Measurements from ENCODE around the gene FIGNL1. TPM values are rescaled to one million over a fixed set of nuclear protein-coding genes. Genes with fewer than 3 reads are reported as not detected.
A peak's percentile ranks its signal among the peaks of the same experiment; 100 is the strongest.

FIGNL1 gene
- total and polyA plus RNA-seq, 11 donors: 1.9 to 5.8 (median 3.8) TPM

DNA sequence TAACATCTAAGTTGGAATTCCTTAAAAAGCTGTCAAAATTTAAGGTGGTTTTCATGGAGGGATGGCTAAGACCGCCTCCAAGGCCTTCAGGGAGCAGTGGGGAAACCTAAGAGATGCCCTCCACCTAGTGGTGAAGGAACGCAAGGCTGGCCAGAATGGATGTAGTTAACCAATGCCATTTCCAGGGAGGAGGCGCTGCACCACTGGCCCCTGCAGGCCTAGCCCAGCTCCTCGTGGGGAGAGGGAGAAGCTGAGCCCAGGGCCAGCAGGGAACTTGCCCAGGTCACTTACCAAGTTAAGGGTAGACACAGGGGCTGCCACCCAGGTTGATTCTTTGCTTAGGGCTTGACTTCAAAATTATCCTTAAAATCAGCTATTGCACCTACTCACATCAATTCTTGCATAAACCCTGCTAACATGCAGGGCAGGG lies 32.0 kb downstream of the FIGNL1 start:
- intact Hi-C loops (cut with DNase I): loop anchor here (2.0 to 10.0 kb wide), 10 partner anchors 211 to 326 kb away; partner anchors contain the start of gene ZPBP (in 3 of the 10)
- Histone ChIP-seq H3K9me3 (no peaks in the 10 kb centered on the region), H3K4me3 (no peak overlapping the region), H3K27me3 (no peaks in the 10 kb centered on the region), H3K4me1 (peaks cover 0 to 32% (median 0%) of the 10 kb centered on the region in 12 donors), H3K27ac (no peak overlapping the region), H3K36me3 (no peaks in the 10 kb centered on the region)
- 11 to 21% (median 11%) methylated on average over 4 of the region's 4 CpGs for WGBS, 4 donors
- TF ChIP-seq POLR2A (IDR thresholded peaks at IDR 0.05) (no peak), CTCF (IDR thresholded peaks at IDR 0.05) (peak; percentile 51 to 86 (median 67))
- peak; percentile 49 to 94 (median 88) for ATAC-seq
- DNase-seq: peak; percentile 59 to 72 (median 64)

- Histone ChIP-seq H3K4me3 (no peak overlapping the region), H3K36me3 (no peaks in the 10 kb centered on the region), H3K9me3 (no peaks in the 10 kb centered on the region), H3K27me3 (no peaks in the 10 kb centered on the region), H3K27ac (peak overlapping the region in 1 of 12 donors; percentile 73), H3K4me1 (peaks cover 0 to 34% (median 0%) of the 10 kb centered on the region in 12 donors)
- ATAC-seq (peak in 3 of 4 donors; percentile 50 to 70 (median 56)), DNase-seq (no peak)
- TF ChIP-seq POLR2A (IDR thresholded peaks at IDR 0.05): no peak
- intact Hi-C loops (cut with DNase I): loop anchor here (2.0 to 10.0 kb wide), 8 partner anchors 209 to 324 kb away; partner anchors contain the start of gene ZPBP (in 3 of the 10)
- 54 to 61% (median 58%) methylated on average over 7 of the region's 7 CpGs for WGBS, 4 donors
Observed at GRCh38 chr7:50416527-50417182, 33.5 kb downstream of the FIGNL1 start.

DNA sequence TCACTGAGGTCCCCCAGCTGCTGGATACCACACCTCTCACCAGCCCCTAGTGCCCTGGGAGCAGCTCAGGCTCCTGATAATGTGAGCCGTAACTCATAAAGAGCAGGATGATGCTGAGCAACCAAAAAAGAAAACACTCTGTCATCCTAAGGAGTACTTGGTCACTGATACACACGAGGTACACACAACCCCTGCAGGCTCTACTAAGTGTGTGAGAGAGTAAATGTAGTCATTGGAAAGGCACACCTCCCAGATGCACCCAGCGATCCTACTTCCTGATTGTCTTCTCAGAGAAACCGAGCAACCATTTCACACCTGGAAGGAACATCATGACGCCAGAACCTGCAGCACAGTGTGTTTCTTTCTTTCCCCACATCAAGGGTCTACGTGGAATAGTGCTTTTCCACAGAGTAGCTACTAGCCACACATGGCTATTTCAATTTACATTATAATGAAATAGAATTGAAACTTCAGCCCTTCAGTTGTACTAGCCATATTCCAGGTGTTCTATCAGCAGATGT lies 34.2 kb downstream of the FIGNL1 start:
- Histone ChIP-seq H3K36me3 (no peaks in the 10 kb centered on the region), H3K9me3 (no peaks in the 10 kb centered on the region), H3K27me3 (no peaks in the 10 kb centered on the region), H3K4me1 (peaks cover 0 to 34% (median 0%) of the 10 kb centered on the region in 12 donors), H3K27ac (peak overlapping the region in 1 of 12 donors; percentile 73), H3K4me3 (no peak overlapping the region)
- DNase-seq: no peak
- TF ChIP-seq CTCF (IDR thresholded peaks at IDR 0.05) (no peak), POLR2A (IDR thresholded peaks at IDR 0.05) (no peak)
- intact Hi-C loops (cut with DNase I): loop anchor here (2.0 to 10.0 kb wide), 8 partner anchors 209 to 324 kb away; partner anchors contain the start of gene ZPBP (in 3 of the 10)
- 76 to 88% (median 78%) methylated on average over 6 of the region's 6 CpGs for WGBS, 4 donors
- no peak for ATAC-seq

GRCh38 chr7:50413561-50413960 lies 36.6 kb downstream of the FIGNL1 start:
- no peaks in the 10 kb centered on the region for H3K36me3 ChIP-seq
- WGBS, 4 donors: 81 to 93% (median 89%) methylated on average over 7 of the region's 7 CpGs
- intact Hi-C loops (cut with DNase I): loop anchor here in 4 of 10 donors (10.0 kb wide), 2 partner anchors 209 to 269 kb away; no protein-coding TSS in a partner anchor
- TF ChIP-seq CTCF (IDR thresholded peaks at IDR 0.05) (no peak), POLR2A (IDR thresholded peaks at IDR 0.05) (no peak)
- DNase-seq: no peak
- H3K27me3 ChIP-seq: peaks cover 0 to 3% (median 0%) of the 10 kb centered on the region in 9 donors
- H3K4me1 ChIP-seq: peaks cover 0 to 52% (median 0%) of the 10 kb centered on the region in 12 donors
- H3K4me3 ChIP-seq: no peak overlapping the region
- H3K27ac ChIP-seq: no peak overlapping the region
- H3K9me3 ChIP-seq: no peaks in the 10 kb centered on the region
- ATAC-seq: no peak
